ENCODE results near the gene MISP3.
A peak's percentile ranks its signal among the peaks of the same experiment; 100 is the strongest.

MISP3 gene

GRCh38 chr19:14102102-14102696 lies 29.6 kb downstream of the MISP3 start:
- FAIRE-seq (no peak), DNase-seq (ENCODE audit: low spot score) (no peak)

GRCh38 chr19:14102756-14103155 lies 30.2 kb downstream of the MISP3 start:
- no peak for DNase-seq (ENCODE audit: low spot score)
- FAIRE-seq = no peak

GRCh38 chr19:14103310-14103709 lies 30.7 kb downstream of the MISP3 start:
- FAIRE-seq (no peak), DNase-seq (ENCODE audit: low spot score) (no peak)

GRCh38 chr19:14105680-14106079 lies 33.1 kb downstream of the MISP3 start:
- DNase-seq (ENCODE audit: low spot score) (no peak), FAIRE-seq (no peak)

GRCh38 chr19:14106840-14107239 lies 34.3 kb downstream of the MISP3 start:
- DNase-seq (ENCODE audit: low spot score) = no peak
- no peak for FAIRE-seq

- no peak for FAIRE-seq
- DNase-seq (ENCODE audit: low spot score) = peak; percentile 18
These were observed 35.2 kb downstream of the MISP3 start for GRCh38 chr19:14107581-14108461.

GRCh38 chr19:14110650-14111049 lies 38.1 kb downstream of the MISP3 start:
- FAIRE-seq (no peak), DNase-seq (ENCODE audit: low spot score) (no peak)

GRCh38 chr19:14111486-14111885 lies 38.9 kb downstream of the MISP3 start:
- FAIRE-seq (no peak), DNase-seq (ENCODE audit: low spot score) (no peak)

- DNase-seq (ENCODE audit: low spot score) (no peak), FAIRE-seq (no peak)
These were observed 39.6 kb downstream of the MISP3 start for GRCh38 chr19:14112051-14112808.

- DNase-seq (ENCODE audit: low spot score) (no peak), FAIRE-seq (no peak)
These were observed 40.3 kb downstream of the MISP3 start for GRCh38 chr19:14112809-14113385.

- FAIRE-seq (no peak), DNase-seq (ENCODE audit: low spot score) (no peak)
These were observed 41.3 kb downstream of the MISP3 start for GRCh38 chr19:14113762-14114414.

- no peak for FAIRE-seq
- DNase-seq (ENCODE audit: low spot score) = no peak
These were observed 41.9 kb downstream of the MISP3 start for GRCh38 chr19:14114439-14114838.

- no peak for DNase-seq (ENCODE audit: low spot score)
- no peak for FAIRE-seq
These were observed 42.3 kb downstream of the MISP3 start for GRCh38 chr19:14114854-14115253.

GRCh38 chr19:14115756-14116155 lies 43.2 kb downstream of the MISP3 start:
- DNase-seq (ENCODE audit: low spot score) (no peak), FAIRE-seq (no peak)

- FAIRE-seq (no peak), DNase-seq (ENCODE audit: low spot score) (no peak)
These were observed 43.9 kb downstream of the MISP3 start for GRCh38 chr19:14116525-14116917.

GRCh38 chr19:14116918-14117578 lies 44.5 kb downstream of the MISP3 start:
- no peak for FAIRE-seq
- no peak for DNase-seq (ENCODE audit: low spot score)

- DNase-seq (ENCODE audit: low spot score) (peak; percentile 93), FAIRE-seq (peak; percentile 31)
These were observed 45.1 kb downstream of the MISP3 start, which contains the start of gene PRKACA for GRCh38 chr19:14117668-14118164. Gene PRKACA, minus strand, starts transcription at chr19:14117762. Its CDS starts 215 bp downstream, at chr19:14117547.

GRCh38 chr19:14118165-14119051 lies 45.8 kb downstream of the MISP3 start:
- peak; percentile 21 for DNase-seq (ENCODE audit: low spot score)
- no peak for FAIRE-seq

GRCh38 chr19:14119146-14119545 lies 46.6 kb downstream of the MISP3 start:
- no peak for FAIRE-seq
- DNase-seq (ENCODE audit: low spot score) = no peak

All from RCC 7860 (cell line).